GM19043 (cell line): ENCODE measurements around the gene RCOR1.
"Not testable (repeated sequence)": the region's sequence is repeated elsewhere in the genome, so short reads cannot be mapped to it uniquely, and the experiment has no call there.

Source experiments
- ATAC-seq: cut with Tn5 transposase; IDR thresholded peaks from one replicate; pipeline ENCODE4 v1.9.1; 2021; ENCODE audit warnings: low read depth; ENCODE audit not compliant: unreplicated experiment

The RCOR1 gene

DNA sequence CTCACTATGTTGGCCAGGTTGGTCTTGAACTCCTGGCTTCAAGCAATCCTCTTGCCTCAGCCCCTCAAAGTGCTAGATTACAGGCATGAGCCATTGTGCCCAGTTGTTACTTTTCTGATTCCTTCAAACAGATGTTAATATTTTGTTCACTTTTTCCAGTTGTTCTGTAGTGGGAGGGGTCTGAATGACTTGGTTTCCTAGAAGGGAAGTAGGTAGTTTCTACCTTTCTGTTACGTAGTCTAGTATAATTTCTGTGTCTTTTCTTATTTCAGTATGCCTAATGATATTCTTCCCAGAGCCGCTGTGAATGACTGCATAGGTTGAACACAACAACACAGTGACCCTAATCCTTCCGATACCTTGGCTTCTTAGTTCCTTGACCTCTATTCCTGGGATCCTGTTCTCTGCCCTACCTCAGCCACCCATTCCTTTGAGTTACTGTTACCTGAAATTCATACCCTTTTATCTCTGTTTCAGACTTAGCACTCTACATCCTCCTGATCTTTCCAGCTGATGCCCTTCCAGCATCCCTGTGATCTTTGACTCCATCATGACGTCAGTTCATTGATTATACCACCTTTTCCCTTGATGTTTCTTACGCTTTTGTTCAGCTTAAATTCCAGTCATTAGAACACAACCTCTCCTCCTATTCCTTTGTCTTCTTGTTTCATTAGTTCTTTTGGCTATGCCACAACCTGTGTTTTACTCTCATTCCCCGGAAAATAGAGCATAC, 33.3 kb downstream of the RCOR1 start:
- ATAC-seq, result no peak

DNA sequence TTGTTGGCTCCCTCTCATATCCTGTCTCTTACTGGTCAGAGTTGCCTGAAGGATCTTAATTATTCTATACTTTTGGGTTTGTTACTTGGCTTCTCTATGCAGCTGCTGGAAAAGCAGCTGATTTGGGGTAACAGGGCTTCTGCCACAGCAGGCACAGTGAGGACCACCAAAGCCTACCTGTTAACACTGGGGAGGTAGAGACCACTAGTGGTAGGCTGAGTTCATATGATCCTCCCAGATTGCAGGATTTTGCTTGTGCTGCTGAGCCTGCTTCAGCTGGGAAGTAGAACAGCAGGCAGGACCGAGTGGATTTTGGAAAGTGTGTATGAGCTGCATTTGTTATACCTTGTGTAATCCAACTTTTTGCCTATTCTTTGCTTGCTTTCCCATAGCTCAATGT, 34.1 kb downstream of the RCOR1 start:
- no peak for ATAC-seq

DNA sequence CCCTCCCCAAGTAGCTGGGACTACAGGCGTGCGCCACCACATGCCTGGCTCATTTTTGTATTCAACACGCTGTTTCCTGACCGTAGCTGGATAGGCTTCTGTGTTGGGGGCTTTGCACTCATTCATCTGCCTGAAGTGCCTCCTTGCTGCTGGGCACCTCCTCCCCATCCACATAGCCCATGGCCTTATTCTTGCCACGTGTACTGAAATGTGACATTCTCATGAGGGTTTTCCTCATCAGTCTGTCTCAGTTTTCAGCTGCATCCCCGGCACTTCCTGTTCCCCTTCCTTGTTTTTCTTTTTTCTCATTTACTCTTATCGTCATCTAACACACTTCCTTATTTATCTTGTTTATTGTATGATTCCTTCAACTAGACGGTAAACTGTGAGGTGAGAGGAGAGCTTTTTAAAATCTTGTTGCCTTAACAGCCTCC, 36.6 kb downstream of the RCOR1 start:
- ATAC-seq, result no peak

DNA sequence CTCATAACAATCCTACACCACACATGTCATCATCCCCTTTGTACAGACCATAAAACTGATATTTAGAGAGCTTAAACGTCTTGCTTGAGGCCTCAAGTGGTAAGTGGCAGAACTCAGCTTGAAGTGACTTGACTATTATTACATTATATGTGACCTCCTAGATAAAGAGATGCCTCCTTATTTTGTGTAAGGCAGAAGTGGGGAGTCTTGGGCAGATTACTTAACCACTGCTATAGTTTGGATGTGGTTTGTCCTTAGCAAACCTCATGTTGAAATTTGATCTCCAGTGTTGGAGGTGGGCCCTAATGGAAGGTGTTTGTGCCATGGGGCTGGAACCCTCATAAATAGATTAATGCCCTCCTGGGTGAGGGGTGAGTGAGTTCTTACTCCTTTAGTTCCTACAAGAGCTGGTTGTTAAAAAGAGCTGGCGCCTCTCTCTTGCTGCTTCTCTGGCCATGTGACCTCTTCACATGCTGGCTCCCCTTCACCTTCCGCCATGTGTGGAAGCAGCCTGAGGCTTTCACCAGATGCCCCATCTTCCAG, 37.4 kb downstream of the RCOR1 start:
- no peak for ATAC-seq

DNA sequence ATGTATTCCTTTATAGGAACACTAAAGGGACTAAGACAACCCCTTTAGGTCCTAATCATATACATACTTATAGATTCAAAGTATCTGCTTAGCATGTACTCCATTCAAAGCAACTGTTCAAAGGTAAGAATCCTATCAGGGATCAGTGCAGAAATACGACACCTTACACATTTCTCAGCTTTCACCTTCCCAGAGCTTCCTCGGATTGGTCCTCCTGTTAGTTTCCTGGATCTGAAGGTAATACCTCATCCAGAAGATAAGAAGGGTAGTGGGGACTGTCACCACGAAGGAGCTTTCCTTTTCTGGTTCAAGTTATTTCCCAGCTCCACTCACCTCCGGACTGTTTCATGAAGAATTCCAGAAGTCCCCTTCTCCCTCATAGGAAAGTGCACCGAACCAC, 38.0 kb downstream of the RCOR1 start:
- ATAC-seq, result no peak

DNA sequence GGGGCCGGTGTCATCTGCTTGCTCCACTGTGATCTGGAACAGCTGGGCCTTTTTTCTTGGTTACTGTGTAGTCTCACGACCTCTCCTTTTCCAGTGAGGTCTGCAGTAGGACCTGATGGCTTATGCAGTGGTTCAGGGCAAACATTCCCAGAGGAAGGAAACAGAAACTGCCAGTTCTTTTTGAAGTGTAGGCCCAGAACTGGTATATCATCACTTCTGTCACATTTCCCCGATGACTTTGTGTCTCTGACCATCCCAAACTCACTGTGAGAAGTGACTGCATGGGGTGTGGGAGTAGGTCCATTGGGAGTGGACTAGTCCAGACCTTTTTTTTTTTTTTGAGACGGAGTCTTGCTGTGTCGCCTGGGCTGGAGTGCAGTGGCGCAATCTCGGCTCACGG, 38.4 kb downstream of the RCOR1 start:
- no peak for ATAC-seq

DNA sequence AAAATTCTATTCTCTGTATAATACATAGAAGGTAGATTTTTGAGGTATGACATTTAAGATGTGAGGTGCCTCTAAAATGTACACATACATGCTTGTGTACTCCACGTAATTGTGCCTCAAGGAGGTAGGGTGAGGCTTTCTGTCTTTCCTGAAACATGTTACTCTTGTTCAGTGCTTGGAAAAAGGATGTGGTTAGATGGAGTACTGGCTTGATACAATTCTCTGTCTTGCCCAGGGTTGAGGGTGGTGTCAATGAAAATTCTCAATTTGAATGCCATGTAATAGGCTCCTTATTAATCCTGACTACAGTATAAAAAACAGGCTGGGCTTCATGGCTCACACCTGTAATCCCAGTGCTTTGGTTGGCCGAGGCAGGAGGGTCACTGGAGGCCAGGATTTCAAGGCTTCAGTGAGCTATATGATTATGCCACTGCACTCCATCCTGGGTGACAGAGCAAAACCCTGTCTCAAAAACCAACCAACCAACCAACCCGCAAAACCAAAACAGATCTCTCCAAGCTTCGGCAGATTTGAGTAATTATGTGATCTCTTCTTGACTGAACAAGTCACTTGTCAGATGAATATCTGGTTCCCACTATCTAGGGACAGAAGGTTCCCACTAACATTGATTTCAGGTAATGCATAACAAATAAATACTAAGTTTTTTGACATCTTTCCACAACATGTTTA, 41.6 kb downstream of the RCOR1 start:
- no peak for ATAC-seq

DNA sequence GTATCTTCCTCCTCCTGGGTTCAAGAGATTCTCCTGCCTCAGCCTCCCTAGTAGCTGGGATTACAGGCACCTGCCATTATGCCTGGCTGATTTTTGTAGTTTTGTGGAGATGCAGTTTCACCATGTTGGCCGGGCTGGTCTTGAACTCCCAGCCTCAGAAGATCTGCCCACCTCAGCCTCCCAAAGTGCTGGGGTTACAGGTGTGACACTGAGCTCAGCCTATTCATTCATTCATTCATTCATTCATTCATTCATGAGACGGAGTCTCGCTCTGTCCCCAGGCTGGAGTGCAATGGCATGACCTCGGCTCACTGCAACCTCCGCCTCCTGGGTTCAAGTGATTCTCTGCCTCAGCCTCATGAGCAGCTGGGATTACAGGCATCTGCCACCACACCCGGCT, 47.2 kb downstream of the RCOR1 start:
- not testable (repeated sequence) for ATAC-seq

DNA sequence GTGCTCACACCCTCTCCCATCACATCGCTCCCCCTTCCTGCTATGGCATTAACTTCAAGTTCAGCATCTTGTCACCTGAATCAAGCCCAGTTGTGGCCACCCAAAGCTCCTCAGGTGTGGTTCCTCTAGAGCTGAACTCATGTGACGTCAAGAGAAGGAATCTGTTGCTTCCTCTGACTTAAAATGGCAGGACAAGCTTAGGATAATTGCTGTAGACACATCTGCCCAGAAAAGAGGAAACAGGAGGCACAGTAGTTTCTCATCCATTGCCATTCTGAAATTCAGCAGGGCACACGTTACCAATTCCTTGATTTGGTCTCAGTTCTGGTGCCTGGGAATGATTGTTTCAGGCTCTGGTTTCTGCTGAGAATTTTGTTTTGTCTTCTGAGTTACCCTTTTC, 52.1 kb downstream of the RCOR1 start:
- no peak for ATAC-seq

DNA sequence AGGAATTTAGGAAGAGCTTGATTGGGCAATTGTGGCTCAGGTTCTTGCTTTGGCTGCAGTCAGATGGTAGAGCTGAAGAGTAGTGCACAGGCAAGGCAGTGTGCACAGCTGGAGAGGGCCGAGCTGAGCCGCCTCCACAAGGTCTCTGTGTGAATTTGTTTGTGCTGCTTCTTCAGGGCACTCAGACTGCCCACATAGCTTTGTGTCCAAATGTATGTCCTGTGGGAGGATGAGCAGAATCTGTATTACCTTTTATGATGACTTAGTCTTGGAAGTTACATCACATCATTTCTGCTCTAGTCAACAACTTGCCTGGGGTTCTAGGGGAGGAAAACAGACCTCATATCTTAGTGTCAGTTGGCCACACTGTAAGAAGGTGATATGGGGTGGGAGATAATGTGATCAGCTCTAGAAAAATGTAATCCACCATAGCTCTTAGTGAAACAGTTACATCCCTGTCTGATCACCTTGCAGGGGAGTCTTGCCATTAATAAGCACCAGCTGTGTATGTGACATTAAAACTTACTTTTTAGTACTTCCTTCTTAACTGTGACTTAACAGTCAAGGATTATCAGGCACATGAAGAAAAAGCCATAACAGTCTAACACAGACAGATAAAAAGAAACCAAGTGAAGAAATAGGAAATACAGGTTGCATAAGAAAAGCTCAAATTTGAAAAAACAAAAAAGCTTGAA, 53.4 kb downstream of the RCOR1 start:
- no peak for ATAC-seq

DNA sequence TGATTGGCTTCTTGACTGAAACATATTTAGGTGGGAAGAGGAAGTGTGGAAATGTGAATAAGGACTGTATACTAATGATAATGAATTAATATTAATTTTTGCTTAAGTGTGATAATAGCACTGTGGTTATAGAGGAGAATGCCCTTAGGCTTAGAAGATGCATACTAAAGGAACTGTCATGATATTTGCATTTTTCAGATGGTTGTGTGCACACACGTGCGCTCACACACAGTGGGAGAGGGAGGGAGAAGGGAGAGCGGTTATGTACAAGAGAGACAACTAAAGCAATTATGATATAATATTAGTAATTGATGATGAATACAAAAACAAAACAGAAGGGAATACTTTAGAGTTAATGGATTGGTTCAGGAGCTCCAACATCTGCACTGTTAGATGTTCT, 54.2 kb downstream of the RCOR1 start:
- no peak for ATAC-seq

DNA sequence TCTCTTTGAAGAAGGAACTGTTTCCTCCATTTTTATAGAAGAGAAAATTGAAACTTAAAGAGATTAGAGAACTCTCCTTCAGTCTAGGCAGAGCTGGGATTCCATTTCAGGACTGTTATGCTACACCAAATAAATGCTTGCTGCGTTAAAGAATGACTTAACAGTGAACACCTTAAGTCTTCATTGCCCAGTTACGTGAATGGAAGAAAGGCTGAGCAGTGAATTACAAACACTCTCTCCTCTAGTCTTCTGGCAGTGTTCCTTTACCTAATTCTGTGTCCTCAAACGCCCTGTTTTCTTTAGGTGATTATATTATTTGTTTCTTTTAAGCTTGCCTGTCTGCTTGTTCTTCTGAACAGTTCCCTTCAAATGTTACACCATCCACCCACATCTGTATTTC, 59.7 kb downstream of the RCOR1 start:
- no peak for ATAC-seq

DNA sequence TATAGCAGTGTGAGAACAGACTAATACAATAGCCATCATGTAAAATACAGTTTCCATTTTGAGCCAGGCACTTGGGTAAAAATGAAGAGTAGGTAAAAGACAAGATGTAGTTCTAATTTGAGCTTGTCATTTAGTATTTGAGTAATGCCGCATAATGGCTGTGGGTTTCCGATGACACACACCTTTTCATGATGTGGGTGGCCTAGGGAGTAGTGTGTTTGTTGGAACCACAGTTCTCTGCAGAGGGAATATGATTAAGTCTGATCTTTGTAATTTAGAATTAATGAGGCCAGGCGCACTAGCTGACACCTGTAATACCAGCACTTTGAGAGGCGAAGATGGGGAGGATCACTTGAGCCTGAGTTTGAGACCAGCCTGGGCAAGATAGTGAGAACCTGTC, 61.8 kb downstream of the RCOR1 start:
- no peak for ATAC-seq

DNA sequence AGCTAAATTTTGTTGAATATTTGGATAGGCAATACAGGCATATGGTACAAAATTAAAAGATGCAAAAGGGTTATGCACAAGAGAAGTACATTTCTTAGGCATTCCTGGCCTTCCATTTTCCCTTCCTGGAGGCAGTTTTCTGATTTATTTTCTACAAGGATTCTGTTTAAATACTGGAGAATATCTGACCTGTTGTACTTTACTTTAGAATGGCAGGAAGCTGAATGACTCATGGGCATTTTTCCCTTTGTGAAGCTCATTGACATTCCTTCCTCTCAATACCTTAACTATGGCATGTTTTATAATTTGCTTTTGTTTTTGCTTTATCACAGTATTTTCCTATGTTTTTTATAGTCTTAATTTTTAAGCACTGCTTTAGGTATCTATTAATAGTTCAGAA, 62.7 kb downstream of the RCOR1 start:
- no peak for ATAC-seq

DNA sequence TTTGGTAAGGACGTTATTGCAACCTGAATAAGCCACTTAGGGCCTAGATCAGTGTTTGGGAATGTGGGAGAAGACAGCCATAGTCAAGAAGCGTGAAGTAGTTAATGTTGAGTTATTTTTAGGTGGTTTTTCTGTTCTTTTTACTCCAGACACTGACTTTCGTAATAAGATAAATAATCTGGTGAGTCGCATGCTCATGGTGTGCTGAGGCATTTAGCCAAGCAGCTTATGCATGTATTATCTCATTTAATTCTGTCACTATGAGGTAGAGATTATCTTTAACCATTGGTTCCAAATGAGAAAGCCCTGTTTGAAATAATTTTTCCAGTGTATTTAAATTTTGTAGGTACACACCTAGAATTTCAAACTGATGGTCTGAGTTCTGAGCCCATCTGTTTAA, 67.3 kb downstream of the RCOR1 start:
- ATAC-seq, result no peak

DNA sequence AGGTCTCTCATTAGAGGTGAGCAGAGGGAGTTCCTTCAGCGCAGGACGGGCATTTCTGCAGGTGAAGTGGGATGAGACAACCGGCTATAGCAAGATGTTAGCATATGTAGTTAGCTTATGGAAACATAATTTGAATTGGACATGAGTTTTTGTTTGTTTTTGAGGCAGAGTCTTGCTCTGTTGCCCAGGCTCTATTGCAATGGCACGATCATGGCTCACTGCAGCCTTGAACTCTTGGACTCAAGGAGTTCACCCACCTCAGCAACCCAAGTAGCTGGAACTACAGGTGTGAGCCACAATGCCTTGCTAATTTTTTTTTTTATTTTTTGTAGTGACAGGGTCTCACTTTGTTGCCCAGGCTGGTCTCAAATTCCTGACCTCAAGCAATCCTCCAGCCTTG, 69.2 kb downstream of the RCOR1 start:
- ATAC-seq, result no peak

DNA sequence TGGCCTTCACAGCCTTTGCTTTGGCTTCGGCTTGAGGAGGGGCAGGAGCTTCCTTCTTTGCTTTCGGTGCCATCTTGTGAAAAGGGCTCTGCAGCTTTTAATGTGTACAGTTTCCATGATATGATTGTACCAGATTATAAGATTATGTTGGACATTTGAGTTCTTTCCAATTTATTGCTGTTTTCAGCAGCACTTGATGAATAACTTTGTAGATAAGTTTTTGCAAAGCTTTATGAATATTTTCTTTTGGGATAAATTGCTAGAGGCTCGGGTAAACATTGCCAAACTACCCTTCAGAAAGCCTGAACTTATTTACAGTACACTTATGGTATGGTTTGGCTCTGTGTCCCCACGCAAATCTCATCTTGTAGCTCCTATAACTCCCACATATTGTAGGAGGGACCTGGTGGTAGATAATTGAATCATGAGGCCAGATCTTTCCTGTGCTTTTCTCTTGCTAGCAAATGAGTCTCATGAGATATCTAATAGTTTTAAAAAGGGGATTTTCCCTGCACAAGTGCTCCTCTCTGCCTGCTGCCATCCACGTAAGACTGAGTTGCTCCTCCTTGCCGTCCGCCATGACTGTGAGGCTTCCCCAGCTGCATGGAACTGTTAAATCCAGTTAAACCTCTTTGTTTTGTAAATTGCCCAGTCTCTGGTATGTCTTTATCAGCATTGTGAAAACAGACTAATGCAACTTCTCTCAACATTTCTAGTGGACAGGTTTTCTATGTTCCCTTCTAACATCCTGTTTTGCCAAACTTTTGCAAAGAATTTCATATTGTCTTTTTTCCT, 70.4 kb downstream of the RCOR1 start:
- ATAC-seq, result no peak

DNA sequence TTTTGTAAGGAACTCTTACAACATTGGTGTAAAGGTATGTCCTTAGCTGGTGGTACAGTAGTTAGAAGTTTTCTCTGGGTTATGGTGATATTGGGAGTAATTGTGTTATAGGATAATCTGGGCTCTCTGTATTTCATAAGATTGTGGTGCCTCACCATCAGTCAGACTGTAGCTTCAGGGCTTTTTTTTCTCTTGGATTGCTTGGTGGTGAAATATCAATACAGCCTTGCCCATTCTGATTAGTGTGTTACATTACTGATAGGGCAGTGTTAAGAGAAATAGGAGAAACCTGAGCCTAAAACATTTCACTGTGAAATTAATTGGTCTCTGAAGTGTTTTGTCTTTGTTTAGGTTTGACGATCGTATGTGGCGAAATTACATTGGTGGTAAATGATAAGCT, 71.0 kb downstream of the RCOR1 start:
- ATAC-seq, result no peak

DNA sequence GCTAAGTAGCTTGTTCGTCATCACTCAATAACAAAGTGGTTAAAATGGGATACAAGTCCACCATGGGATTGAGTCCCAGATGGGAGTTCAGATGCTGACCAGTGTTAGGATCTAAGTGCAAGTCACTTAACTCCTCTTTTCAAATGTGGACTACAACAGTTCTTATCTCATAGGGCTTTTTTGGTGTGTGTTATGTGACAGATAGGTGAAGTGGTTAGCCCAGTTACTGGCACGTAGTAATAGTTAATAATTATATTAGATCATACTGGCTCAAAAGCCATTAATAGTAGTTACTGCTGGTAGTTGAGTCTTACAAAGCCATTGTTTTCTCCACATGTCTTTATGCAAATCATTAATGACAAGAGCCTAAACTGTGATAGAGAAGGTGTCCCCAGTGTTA, 73.2 kb downstream of the RCOR1 start:
- ATAC-seq, result no peak

DNA sequence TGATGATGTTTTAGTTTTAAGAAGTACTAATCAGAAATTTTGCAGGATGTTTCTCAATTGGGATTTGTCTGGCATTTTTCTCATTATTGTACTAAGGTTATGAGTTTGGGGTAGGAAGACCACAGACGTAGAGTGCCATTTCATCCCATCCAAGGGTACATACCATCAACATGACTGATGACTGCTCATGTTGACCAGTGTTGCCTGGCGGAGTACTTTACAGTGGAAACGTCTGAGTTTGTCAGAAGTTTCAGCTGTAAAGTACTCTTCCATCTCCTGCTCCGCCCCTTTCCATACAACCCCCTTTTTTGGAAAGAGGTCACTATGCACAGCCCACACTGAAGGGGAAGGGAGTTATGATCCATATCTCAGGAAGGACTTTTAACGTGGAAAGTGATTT, 74.2 kb downstream of the RCOR1 start:
- ATAC-seq, result no peak

DNA sequence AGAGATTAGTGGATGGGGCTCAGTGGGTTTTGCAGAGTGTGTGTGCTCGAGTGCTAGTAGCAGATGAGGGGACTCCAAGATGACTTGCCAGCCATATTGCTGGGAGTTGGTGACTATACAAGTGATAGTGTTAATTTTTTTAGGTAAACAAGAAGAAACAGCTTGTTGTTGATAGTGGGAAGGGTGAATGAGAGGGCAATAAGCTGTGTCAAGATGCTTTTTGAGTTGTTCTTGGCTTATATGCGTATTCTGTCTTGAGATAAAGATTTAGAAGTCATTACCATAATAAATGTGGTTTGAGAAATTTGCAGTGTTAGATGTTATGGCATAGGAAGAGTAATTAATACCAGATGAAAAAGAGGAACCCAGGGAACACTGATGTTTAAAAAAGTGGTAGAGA, 75.3 kb downstream of the RCOR1 start:
- no peak for ATAC-seq
